Measurements from ENCODE around the gene TBPL2.

TBPL2 gene

Small RNAs within 50 kb of the gene (small RNA-seq; reads per million reads assigned to genes)
- 0 reads per million in 2 experiments for gene AL356801.1
